Endometrium (tissue), 2 donors: Measurements from ENCODE around the gene CDC45.
"Not testable (repeated sequence)": the region's sequence is repeated elsewhere in the genome, so short reads cannot be mapped to it uniquely, and the experiment has no call there.

Experiments used
- FAIRE-seq: peaks from 2 replicates; lab custom pipeline; 2012; peaks lifted over from hg19 to GRCh38; lab: Jason Lieb, UNC
- donor health status: control.
- donor health status: control.

CDC45 gene

GRCh38 chr22:19527861-19528417, 48.2 kb downstream of the CDC45 start:
- FAIRE-seq: no peak

DNA sequence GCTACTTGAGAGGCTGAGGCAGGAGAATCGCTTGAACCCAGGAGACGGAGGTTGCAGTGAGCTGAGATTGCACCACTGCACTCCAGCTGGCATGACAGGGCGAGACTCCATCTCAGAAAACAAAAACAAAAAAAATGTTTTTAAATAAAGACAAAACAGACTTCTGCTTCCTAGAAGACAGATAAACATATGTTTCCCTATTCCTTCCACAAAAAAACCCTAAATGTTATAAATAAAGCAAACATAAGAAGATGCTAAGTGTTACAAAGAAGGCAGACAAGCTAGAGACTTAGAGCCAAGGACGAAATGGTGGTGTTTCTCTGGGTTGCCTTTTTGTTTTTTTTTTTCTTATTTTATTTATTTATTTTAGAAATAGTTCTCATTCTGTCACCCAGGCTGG, 50.1 kb downstream of the CDC45 start:
- no peak for FAIRE-seq

DNA sequence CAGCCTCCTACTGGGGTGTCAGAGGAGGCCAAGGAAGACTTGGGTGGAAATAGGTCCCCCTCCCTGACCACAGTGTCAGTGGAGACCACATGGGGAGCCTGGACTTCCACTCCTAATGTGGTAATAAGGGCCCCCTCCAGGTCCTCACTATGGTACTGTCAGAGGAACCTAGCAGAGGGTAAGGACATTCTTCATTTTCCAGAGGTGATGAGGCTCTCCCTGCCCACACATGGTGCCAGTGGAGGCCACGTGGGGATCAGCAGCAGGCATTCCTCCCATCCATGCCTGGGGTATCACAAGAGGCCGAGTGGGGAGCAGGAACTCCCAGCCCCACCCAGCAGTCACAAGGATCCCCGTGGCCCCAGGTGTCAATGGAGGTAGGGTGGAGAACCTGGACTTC, 51.0 kb downstream of the CDC45 start:
- no peak for FAIRE-seq

DNA sequence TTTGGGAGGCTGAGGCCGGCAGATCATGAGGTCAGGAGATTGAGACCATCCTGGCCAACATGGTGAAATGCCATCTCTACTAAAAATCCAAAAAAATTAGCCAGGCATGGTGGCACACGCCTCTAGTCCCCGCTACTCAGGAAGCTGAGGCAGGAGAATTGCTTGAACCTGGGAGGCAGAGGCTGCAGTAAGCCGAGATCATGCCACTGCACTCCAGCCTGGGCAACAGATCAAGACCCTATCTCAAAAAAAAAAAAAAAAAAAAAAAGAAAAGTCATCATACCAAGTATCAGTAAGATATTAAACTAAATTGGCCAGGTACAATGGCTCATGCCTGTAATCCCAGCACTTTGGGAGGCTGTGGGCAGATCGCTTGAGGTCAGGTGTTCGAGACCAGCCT, 51.6 kb downstream of the CDC45 start:
- not testable (repeated sequence) for FAIRE-seq

DNA sequence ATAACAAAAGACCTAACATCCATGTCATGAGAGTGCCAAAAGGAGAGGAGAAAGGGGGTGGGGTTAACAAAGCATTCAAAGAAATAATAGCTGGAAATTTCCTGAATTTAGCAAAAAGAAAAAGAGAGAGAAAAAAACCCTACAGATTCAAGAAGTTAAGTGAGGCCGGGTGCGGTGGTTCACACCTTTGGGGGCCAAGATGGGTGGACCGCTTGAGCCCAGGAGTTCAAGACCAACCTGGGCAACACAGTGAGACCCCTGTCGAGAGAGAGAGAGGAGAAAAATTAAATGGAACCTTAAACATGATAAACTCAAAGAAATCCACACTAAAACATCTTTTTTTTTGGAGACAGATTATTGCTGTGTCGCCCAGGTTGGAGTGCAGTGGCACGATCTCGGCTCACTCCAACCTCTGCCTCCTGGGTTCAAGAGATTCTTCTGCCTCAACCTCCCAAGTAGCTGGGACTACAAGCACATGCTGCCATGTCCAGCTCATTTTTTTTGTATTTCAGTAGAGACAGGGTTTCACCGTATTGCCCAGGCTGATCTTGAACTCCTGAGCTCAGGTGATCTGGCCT, 53.4 kb downstream of the CDC45 start:
- FAIRE-seq: no peak

GRCh38 chr22:19533857-19534256, 54.1 kb downstream of the CDC45 start:
- FAIRE-seq: no peak

DNA sequence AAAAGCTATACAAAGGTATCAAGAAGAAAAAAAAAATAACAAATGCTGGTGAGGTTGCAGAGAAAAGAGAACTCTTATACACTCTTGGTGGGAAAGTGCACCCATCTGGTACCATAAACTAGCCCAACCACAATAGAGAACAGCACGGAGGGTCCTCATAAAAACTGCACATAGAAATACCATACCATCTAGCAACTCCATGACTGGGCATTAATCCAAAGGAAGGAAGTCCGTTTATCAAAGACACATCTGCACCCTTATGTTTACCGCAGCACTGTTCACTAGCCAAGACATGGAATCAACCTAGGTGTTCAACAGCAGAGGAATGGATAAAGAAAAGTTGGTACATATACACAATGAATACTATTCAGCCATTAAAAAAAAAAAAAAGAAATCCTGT, 55.3 kb downstream of the CDC45 start:
- no peak for FAIRE-seq

DNA sequence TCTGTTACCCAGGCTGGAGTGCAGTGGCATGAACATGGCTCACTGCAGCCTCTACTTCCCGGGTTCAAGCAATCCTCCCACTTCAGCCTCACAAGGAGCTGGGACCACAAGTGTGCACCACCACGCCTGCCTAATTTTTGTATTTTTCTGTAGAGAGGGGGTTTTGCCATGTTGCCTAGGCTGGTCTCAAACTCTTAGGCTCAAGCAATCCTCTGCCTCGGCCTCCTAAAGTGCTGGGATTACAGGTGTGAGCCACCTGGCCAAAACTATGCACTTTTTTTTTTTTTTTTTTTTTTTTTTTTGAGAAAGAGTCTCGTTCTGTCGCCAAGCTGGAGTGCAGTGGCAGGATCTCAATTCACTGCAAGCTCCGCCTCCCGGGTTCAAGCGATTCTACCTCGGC, 56.8 kb downstream of the CDC45 start:
- FAIRE-seq: no peak

GRCh38 chr22:19537941-19538488, 58.3 kb downstream of the CDC45 start:
- no peak for FAIRE-seq

DNA sequence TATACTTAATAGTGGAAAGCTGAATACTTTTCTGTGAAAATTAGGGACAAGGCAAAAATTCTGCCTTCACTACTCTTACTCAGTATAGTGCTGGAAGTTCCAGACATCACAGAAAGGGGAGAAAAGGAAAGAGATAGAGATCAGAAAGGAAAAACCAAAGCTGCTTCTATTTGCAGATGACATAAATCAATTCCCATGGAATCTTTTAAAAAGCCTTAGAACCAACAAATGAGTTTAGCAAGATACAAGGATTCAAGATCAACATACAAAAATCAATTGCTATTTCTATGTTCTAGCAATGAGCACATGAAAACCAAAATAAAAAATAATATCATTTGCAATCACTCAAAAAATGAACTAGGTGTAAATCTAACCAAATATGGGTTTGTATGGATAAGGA, 60.7 kb downstream of the CDC45 start:
- no peak for FAIRE-seq

GRCh38 chr22:19543970-19544708, 64.4 kb downstream of the CDC45 start:
- FAIRE-seq: no peak

DNA sequence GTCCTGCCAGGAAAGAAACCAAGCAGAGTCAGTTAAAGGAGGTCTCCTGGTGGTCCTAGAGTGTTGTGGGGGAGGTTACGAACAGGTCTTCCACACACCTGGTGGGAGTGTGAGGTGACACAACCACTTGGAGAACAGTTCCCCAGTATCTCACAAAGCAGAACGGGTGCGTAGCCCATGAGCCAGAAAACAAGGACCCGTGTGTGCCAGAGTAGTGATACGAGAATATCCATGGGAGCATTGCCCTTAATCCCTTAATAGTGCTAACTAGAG, 66.2 kb downstream of the CDC45 start:
- FAIRE-seq: no peak

GRCh38 chr22:19546680-19547079, 67.0 kb downstream of the CDC45 start:
- no peak for FAIRE-seq

- FAIRE-seq: no peak
Measured at GRCh38 chr22:19547620-19548019, 67.9 kb downstream of the CDC45 start.

GRCh38 chr22:19548427-19548826, 68.7 kb downstream of the CDC45 start:
- not testable (repeated sequence) for FAIRE-seq

DNA sequence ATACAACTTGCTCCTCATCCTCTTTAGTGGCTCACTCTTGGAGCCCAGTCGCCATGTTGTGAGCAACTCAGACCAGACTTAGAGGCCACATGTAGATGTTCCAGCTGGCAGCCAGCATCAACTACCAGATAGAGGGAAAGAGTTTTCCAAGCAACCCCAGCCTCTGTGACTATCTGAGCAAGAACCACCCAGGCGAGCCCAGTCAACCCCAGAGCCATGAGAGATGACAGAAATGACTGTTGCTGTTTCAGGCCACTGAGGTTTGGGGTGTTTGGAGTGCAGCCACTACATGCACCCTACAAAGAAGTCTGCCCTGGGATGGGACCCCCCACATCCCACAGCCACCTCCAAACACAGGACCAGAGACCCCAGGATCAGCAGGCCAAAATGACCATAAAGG, 69.2 kb downstream of the CDC45 start:
- no peak for FAIRE-seq

- FAIRE-seq: no peak
Measured at GRCh38 chr22:19549428-19549827, 69.7 kb downstream of the CDC45 start.

GRCh38 chr22:19550382-19550781, 70.7 kb downstream of the CDC45 start:
- no peak for FAIRE-seq

DNA sequence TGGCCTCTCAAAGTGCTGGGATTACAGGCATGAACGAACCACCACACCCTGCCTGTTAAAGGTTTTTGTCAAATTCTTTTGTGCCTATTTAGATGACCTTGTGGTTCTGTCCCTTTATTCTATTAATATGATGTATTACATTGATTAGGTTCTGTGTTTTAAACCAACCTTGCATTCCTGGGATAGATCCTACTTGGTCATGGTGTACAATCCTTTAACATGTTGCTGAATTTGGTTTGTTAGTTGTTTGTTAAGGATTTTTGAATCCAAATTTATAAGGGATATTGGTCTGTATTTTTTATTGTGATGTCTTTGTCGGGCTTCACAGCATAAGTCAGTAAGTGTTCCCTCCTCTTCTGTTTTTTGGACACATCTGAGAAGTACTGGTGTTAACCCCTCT, 73.5 kb downstream of the CDC45 start:
- FAIRE-seq: no peak

GRCh38 chr22:19554834-19555404, 75.2 kb downstream of the CDC45 start:
- no peak for FAIRE-seq

DNA sequence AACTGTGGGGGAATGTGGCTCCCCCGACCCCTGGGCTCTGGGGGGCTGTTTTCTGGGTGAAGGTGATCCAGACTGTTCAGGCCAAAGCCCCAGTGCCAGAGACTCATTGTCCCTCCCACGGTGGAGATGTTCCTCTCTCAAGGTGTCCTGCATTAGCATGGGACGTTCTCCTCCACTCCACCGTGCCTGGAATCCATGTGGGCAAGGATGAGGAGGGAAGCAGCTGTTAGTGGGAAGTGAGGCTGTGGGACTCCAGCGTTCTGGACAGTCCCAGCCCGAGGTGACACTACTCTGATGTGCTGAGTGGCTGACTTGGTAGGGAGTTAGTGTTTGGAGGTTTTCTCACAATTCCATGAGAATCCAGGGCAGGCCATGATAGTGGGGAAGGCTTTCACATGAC, 75.9 kb downstream of the CDC45 start:
- no peak for FAIRE-seq

- FAIRE-seq: no peak
Measured at GRCh38 chr22:19556963-19557545, 77.3 kb downstream of the CDC45 start.

- FAIRE-seq: no peak
Measured at GRCh38 chr22:19559324-19559811, 79.6 kb downstream of the CDC45 start.
